ENCODE results near the gene ENPP6. TPM values are rescaled to one million over a fixed set of nuclear protein-coding genes. Genes with fewer than 3 reads are reported as not detected.

Gene ENPP6
- polyA plus RNA-seq, 1 of the 3 experiments (the other 2 are of a cell fraction): not detected

- Histone ChIP-seq H3K27ac (ENCODE audit: low read depth in 2 of 2, low read length in 1 of 2) (peak overlapping the region in 1 of 2 experiments; percentile 47; a peak in 1 of 4 replicates), H3K79me2 (ENCODE audit: insufficient read depth) (no peaks in the 10 kb centered on the region), H3K4me3 (ENCODE audit: low read depth in 2 of 2, low read length in 1 of 2) (no peak overlapping the region), H4K20me1 (ENCODE audit: insufficient read depth) (no peaks in the 10 kb centered on the region), H3K4me1 (ENCODE audit: control insufficient read depth in 1 of 2, insufficient read depth in 2 of 2, low read depth in 1 of 2, low read length in 1 of 2) (peaks cover 0 to 11% of the 10 kb centered on the region in 2 experiments; a peak in 1 of 4 replicates), H3F3A (replicated peaks; ENCODE audit: insufficient read depth) (no peaks in the 10 kb centered on the region), H3K9me2 (no peaks in the 10 kb centered on the region), H3K9ac (no peak overlapping the region), H3K4me2 (no peak overlapping the region), H2AFZ (ENCODE audit: low read depth) (no peak overlapping the region), H3K9me3 (no peaks in the 10 kb centered on the region), H3K27me3 (ENCODE audit: insufficient read depth) (0 out of 2 replicates have a peak, but pooled peaks cover 8% of the 10 kb centered on the region), H3K36me3 (replicated peaks in 1 of 2; ENCODE audit: control insufficient read depth in 1 of 2, insufficient read depth in 2 of 2, low read length in 1 of 2) (no peaks in the 10 kb centered on the region)
- ChIA-PET CTCF (interaction anchor here (0.6 to 0.8 kb wide), 2 partner anchors 35 to 48 kb away, joined by 3 to 4 read pairs; no protein-coding TSS in a partner anchor), POLR2A (no interaction called here)
- 62% methylated on average over 8 of the region's 8 CpGs for WGBS (ENCODE audit: low lambda C conversion rate)
- DNase-seq: peak; percentile 53
- no peak for TF ChIP-seq RAD21 (IDR thresholded peaks at IDR 0.05; ENCODE audit: low read length)
- no peak for TF ChIP-seq GATA2 (CRISPR knock-in tag; IDR thresholded peaks at IDR 0.05)
- TF ChIP-seq, protein P1, sequence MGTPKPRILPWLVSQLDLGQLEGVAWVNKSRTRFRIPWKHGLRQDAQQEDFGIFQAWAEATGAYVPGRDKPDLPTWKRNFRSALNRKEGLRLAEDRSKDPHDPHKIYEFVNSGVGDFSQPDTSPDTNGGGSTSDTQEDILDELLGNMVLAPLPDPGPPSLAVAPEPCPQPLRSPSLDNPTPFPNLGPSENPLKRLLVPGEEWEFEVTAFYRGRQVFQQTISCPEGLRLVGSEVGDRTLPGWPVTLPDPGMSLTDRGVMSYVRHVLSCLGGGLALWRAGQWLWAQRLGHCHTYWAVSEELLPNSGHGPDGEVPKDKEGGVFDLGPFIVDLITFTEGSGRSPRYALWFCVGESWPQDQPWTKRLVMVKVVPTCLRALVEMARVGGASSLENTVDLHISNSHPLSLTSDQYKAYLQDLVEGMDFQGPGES (IDR thresholded peaks at IDR 0.05; ENCODE audit: low read depth, low read length): no peak
- TF ChIP-seq JUND (IDR thresholded peaks at IDR 0.05): no peak
- no peak for TF ChIP-seq EP300 (IDR thresholded peaks at IDR 0.05; ENCODE audit: borderline replicate concordance in 1 of 2, low read depth in 1 of 2, low read length in 1 of 2)
- no peak for TF ChIP-seq FOXJ3 (CRISPR knock-in tag; IDR thresholded peaks at IDR 0.05)
- TF ChIP-seq, protein P2, sequence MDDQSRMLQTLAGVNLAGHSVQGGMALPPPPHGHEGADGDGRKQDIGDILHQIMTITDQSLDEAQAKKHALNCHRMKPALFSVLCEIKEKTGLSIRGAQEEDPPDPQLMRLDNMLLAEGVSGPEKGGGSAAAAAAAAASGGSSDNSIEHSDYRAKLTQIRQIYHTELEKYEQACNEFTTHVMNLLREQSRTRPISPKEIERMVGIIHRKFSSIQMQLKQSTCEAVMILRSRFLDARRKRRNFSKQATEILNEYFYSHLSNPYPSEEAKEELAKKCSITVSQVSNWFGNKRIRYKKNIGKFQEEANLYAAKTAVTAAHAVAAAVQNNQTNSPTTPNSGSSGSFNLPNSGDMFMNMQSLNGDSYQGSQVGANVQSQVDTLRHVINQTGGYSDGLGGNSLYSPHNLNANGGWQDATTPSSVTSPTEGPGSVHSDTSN (IDR thresholded peaks at IDR 0.05): no peak
- TF ChIP-seq MXI1 (IDR thresholded peaks at IDR 0.05; ENCODE audit: low read depth, low read length): no peak
- TF ChIP-seq CTCF (IDR thresholded peaks at IDR 0.05): no peak
- TF ChIP-seq NRF1 (IDR thresholded peaks at IDR 0.05; ENCODE audit: low read depth, low read length): no peak
- TF ChIP-seq RCOR1 (IDR thresholded peaks at IDR 0.05; ENCODE audit: low read length): no peak
- no peak for TF ChIP-seq FOSL2 (IDR thresholded peaks at IDR 0.05; ENCODE audit: borderline replicate concordance, low read depth)
- no peak for TF ChIP-seq YY1 (IDR thresholded peaks at IDR 0.05; ENCODE audit: low read depth)
- TF ChIP-seq, protein P3, sequence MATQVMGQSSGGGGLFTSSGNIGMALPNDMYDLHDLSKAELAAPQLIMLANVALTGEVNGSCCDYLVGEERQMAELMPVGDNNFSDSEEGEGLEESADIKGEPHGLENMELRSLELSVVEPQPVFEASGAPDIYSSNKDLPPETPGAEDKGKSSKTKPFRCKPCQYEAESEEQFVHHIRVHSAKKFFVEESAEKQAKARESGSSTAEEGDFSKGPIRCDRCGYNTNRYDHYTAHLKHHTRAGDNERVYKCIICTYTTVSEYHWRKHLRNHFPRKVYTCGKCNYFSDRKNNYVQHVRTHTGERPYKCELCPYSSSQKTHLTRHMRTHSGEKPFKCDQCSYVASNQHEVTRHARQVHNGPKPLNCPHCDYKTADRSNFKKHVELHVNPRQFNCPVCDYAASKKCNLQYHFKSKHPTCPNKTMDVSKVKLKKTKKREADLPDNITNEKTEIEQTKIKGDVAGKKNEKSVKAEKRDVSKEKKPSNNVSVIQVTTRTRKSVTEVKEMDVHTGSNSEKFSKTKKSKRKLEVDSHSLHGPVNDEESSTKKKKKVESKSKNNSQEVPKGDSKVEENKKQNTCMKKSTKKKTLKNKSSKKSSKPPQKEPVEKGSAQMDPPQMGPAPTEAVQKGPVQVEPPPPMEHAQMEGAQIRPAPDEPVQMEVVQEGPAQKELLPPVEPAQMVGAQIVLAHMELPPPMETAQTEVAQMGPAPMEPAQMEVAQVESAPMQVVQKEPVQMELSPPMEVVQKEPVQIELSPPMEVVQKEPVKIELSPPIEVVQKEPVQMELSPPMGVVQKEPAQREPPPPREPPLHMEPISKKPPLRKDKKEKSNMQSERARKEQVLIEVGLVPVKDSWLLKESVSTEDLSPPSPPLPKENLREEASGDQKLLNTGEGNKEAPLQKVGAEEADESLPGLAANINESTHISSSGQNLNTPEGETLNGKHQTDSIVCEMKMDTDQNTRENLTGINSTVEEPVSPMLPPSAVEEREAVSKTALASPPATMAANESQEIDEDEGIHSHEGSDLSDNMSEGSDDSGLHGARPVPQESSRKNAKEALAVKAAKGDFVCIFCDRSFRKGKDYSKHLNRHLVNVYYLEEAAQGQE (IDR thresholded peaks at IDR 0.05; ENCODE audit: low read depth, low read length): no peak
- TF ChIP-seq EZH2phosphoT487 (IDR thresholded peaks at IDR 0.05; ENCODE audit: borderline replicate concordance, low read depth): no peak
- no peak for TF ChIP-seq RXRA (IDR thresholded peaks at IDR 0.05; ENCODE audit: borderline replicate concordance, low read depth)
- TF ChIP-seq, protein P4, sequence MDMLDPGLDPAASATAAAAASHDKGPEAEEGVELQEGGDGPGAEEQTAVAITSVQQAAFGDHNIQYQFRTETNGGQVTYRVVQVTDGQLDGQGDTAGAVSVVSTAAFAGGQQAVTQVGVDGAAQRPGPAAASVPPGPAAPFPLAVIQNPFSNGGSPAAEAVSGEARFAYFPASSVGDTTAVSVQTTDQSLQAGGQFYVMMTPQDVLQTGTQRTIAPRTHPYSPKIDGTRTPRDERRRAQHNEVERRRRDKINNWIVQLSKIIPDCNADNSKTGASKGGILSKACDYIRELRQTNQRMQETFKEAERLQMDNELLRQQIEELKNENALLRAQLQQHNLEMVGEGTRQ (IDR thresholded peaks at IDR 0.05; ENCODE audit: borderline replicate concordance, low read depth, low read length): no peak
- TF ChIP-seq ZBTB33 (IDR thresholded peaks at IDR 0.05; ENCODE audit: borderline replicate concordance, low read depth): no peak
- TF ChIP-seq, protein P5, sequence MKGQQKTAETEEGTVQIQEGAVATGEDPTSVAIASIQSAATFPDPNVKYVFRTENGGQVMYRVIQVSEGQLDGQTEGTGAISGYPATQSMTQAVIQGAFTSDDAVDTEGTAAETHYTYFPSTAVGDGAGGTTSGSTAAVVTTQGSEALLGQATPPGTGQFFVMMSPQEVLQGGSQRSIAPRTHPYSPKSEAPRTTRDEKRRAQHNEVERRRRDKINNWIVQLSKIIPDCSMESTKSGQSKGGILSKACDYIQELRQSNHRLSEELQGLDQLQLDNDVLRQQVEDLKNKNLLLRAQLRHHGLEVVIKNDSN (IDR thresholded peaks at IDR 0.05; ENCODE audit: borderline replicate concordance, low read depth): no peak
Observed at GRCh38 chr4:184216515-184216914, 1.2 kb downstream of the ENPP6 start.

Measured in SK-N-SH (cell line).